Activated B cell treated with CpG ODN at 0.5 μM for 24 hours (primary cell): ENCODE measurements around the gene CCS. TPM values are rescaled to one million over a fixed set of nuclear protein-coding genes. Genes with fewer than 3 reads are reported as not detected.
"Not testable (repeated sequence)": the region's sequence is repeated elsewhere in the genome, so short reads cannot be mapped to it uniquely, and the experiment has no call there.

Experiments
- ATAC-seq: fragments of 200-7000 bp; cut with Tn5 transposase; one replicate; pipeline ENCODE4 v1.10.0; 2021; ENCODE audit warnings: low read depth, mild to moderate bottlenecking, moderate library complexity
- CTCF ChIA-PET: fragments of 350-600 bp; sonication (Branson Sonifier 250); formaldehyde crosslinking; loops from one replicate; lab custom pipeline; 2021; ENCODE audit warnings: antibody characterized with exemption; lab: Charles Lee
- POLR2A ChIA-PET: fragments of 350-600 bp; sonication (Branson Sonifier 250); formaldehyde crosslinking; loops from one replicate; lab custom pipeline; 2021; ENCODE audit warnings: antibody characterized with exemption; lab: Charles Lee
- DNase-seq: peaks from one replicate; pipeline ENCODE4 v3.0.0; 2022
- H3K27ac Mint-ChIP-seq: one replicate; pipeline ENCODE4 v1.8.0; 2020; ENCODE audit warnings: mixed read lengths
- H3K27me3 Mint-ChIP-seq: one replicate; pipeline ENCODE4 v1.8.0; 2021; ENCODE audit warnings: mixed read lengths
- H3K36me3 Mint-ChIP-seq: one replicate; pipeline ENCODE4 v1.8.0; 2021; ENCODE audit warnings: low read depth, mixed read lengths
- H3K4me1 Mint-ChIP-seq: one replicate; pipeline ENCODE4 v1.8.0; 2021; ENCODE audit warnings: mixed read lengths
- H3K4me3 Mint-ChIP-seq: one replicate; pipeline ENCODE4 v1.8.0; 2020; ENCODE audit warnings: mild to moderate bottlenecking, mixed read lengths
- H3K9me3 Mint-ChIP-seq: one replicate; pipeline ENCODE4 v1.8.0; 2020; ENCODE audit warnings: mixed read lengths
- intact Hi-C: fragments of 100-400 bp; cut with micrococcal nuclease; formaldehyde crosslinking; loops from one replicate; pipeline ENCODE4 v1.15.1; 2024
- total RNA-seq: library from RNA; stranded (reverse); gene quantifications from 2 replicates; pipeline ENCODE4 v1.2.3, GENCODE V29; 2022
- TF ChIP-seq, protein P1 (sequence below): fragments of 200-600 bp; IDR thresholded peaks from one replicate; pipeline ENCODE4 v1.8.0; 2022; ENCODE audit warnings: antibody characterized with exemption, mild to moderate bottlenecking

The CCS gene
- total RNA-seq, 1 donor from 2014 or later: 65.3 TPM

DNA sequence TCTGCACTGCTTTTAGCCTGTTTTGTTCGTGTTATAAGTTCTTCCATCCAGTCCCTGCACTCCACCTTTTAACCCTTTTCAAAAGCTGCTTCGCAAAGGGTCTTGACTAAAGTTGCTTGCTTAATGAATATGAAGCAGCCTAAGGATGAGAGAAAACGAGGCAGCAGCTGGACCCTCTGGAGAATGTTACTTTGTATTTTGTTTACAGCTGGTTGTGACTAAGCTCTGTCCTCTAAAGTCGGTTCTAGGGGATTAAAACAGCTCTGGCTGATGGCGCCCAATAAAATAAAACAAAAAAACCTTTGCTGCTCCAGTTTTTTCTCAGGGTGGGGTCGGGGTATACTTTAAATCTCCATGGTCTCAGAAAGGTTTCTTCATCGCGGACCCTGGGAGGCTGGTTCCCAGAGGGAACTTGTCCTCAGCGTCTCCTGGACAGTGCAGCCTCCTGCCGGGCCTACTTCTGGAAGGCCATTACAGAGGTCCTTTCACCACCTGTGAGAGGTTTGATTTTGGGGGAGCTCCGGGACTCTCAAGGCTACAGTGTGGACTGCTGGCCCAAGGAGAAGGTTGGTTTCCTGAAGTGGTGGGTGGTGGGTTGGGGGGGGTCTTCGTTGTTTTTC lies 44.7 kb downstream of the CCS start:
- peak overlapping the region; percentile 99 for H3K4me3 Mint-ChIP-seq
- intact Hi-C loops: loop anchor here (1.0 to 2.0 kb wide), 7 partner anchors 21 to 91 kb away; partner anchors contain the start of genes ACTN3, CCDC87, CCS and RBM14
- peak overlapping the region; percentile 98 for H3K27ac Mint-ChIP-seq
- H3K27me3 Mint-ChIP-seq: no peaks in the 10 kb centered on the region
- ATAC-seq (no peak), DNase-seq (no peak)
- H3K9me3 Mint-ChIP-seq: no peaks in the 10 kb centered on the region
- TF ChIP-seq, protein P1, sequence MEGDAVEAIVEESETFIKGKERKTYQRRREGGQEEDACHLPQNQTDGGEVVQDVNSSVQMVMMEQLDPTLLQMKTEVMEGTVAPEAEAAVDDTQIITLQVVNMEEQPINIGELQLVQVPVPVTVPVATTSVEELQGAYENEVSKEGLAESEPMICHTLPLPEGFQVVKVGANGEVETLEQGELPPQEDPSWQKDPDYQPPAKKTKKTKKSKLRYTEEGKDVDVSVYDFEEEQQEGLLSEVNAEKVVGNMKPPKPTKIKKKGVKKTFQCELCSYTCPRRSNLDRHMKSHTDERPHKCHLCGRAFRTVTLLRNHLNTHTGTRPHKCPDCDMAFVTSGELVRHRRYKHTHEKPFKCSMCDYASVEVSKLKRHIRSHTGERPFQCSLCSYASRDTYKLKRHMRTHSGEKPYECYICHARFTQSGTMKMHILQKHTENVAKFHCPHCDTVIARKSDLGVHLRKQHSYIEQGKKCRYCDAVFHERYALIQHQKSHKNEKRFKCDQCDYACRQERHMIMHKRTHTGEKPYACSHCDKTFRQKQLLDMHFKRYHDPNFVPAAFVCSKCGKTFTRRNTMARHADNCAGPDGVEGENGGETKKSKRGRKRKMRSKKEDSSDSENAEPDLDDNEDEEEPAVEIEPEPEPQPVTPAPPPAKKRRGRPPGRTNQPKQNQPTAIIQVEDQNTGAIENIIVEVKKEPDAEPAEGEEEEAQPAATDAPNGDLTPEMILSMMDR: no peak
- H3K36me3 Mint-ChIP-seq: peaks cover 60% of the 10 kb centered on the region
- ChIA-PET POLR2A (interaction anchor here (0.7 to 11.1 kb wide), 27 partner anchors 9 to 747 kb away, joined by 3 to 272 read pairs (median 7); partner anchors contain the start of genes ACTN3, CCDC85B, CCDC87 and CCS), CTCF (interaction anchor here (0.6 to 4.3 kb wide), 12 partner anchors 16 to 199 kb away, joined by 3 to 29 read pairs (median 4); partner anchors contain the start of genes CCDC87, MRPL11, RBM14 and RBM4B)
- H3K4me1 Mint-ChIP-seq: peaks cover 62% of the 10 kb centered on the region

DNA sequence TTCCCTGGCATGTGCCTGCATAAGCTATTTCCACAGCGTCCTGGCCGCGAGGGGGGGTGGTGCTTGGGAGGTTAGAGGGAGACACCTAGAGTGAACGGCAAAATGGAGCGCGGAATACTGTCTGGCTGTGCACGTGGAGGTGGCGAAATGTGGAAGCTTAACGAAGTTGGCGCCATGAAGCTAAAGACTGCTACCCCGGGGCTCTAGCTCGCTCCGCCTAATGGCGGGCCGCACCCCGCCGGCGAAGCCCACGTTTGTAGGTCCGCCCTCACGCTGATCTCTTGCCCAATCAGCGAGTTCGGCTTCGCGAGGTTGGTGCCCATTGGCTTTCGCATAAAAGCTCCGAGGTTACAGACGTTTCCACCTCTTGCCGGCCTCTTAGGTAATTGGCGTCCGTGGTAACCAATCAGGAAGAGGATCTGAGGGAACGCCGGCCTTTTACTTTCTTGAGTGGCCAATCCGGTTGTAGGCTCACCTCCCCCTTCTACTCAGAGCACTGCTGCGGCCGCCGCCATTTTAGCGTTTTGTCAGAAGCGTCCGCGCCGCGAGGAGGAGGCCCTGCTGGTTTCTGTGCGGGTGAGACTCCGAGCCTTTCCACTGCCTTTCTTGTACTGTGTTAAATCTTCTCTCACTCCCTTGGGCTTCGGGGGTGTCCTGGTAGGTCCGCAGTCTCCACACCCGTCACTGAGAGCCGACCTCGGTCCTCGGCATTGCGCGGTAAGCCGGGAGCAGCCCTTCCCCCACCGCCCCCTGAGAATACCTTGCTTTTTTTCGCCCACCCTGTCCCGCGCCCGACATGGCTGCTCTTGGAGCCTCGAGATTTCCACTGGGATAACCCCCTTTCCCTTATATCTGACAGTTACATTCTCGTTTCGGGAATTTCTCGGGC lies 45.4 kb downstream of the CCS start, which contains the start of gene RBM4:
Gene RBM4 (plus strand): TSS at position 527 of the 889 bp plus-strand sequence. CDS start 1,009 bp downstream, outside the sequence.
- peak; percentile 78 for DNase-seq
- Mint-ChIP-seq H3K36me3 (peaks cover 63% of the 10 kb centered on the region), H3K27me3 (no peaks in the 10 kb centered on the region), H3K4me1 (peaks cover 67% of the 10 kb centered on the region), H3K4me3 (peak within 1 kb of the TSS; percentile 99), H3K9me3 (no peaks in the 10 kb centered on the region), H3K27ac (peak within 1 kb of the TSS; percentile 98)
- intact Hi-C loops: loop anchor here (1.0 to 2.0 kb wide), 7 partner anchors 20 to 92 kb away; partner anchors contain the start of genes ACTN3, CCDC87, CCS and RBM14
- TF ChIP-seq, protein P1: no peak
- ChIA-PET POLR2A (interaction anchor here (0.6 to 11.1 kb wide), 32 partner anchors 8 to 748 kb away, joined by 3 to 272 read pairs (median 6); partner anchors contain the start of genes ACTN3, CCDC85B, CCDC87 and CCS), CTCF (interaction anchor here (0.6 to 4.3 kb wide), 15 partner anchors 17 to 200 kb away, joined by 3 to 29 read pairs (median 4); partner anchors contain the start of genes CCDC87, CCS, DPP3 and MRPL11)
- ATAC-seq: peak; percentile 95

DNA sequence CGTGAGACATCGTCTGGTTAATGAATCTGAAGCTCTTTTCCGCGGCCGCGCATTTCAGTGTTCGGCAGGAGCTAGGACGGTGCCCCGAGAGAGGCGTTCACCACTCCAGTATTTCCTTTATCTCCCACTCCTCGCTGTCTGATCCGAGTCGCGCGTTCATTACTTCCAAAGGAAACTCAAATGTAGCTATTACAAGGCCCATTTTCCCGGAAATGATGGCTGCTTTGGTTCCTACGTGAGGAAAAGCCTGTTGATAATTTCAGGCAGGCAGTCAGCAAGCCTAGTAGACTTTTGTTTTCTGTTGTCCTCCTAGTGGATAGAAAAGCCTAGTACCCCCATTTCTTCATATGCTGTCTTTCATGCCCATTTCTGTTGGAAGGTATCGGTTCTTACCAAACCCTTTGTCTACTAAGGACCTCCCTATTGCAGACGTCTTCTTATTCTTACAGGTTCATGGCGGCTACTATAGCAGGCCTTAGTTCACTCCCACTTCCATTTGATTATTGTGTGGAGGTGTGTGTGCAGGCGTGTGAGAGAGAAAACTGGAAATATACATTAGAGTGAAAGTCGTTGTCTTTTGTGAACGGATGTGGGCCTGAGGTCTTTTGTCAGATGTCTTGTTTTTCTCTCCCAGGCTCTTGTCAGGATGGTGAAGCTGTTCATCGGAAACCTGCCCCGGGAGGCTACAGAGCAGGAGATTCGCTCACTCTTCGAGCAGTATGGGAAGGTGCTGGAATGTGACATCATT lies 46.3 kb downstream of the CCS start:
- Mint-ChIP-seq H3K27ac (peak overlapping the region; percentile 98), H3K4me3 (peak overlapping the region; percentile 99), H3K4me1 (peaks cover 73% of the 10 kb centered on the region), H3K27me3 (no peaks in the 10 kb centered on the region), H3K9me3 (no peaks in the 10 kb centered on the region), H3K36me3 (peaks cover 69% of the 10 kb centered on the region)
- ChIA-PET CTCF (interaction anchor here (0.8 to 4.3 kb wide), 8 partner anchors 17 to 159 kb away, joined by 3 to 29 read pairs (median 4); partner anchors contain the start of genes CCDC87, CCS, DPP3 and RBM14), POLR2A (interaction anchor here (0.6 to 11.1 kb wide), 22 partner anchors 8 to 320 kb away, joined by 3 to 272 read pairs (median 7); partner anchors contain the start of genes ACTN3, CCDC87, CCS and RBM14)
- TF ChIP-seq, protein P1: no peak
- ATAC-seq: no peak
- DNase-seq: no peak
- intact Hi-C loops: loop anchor here (2.0 kb wide), 1 partner anchor 20 kb away; no protein-coding TSS in a partner anchor

DNA sequence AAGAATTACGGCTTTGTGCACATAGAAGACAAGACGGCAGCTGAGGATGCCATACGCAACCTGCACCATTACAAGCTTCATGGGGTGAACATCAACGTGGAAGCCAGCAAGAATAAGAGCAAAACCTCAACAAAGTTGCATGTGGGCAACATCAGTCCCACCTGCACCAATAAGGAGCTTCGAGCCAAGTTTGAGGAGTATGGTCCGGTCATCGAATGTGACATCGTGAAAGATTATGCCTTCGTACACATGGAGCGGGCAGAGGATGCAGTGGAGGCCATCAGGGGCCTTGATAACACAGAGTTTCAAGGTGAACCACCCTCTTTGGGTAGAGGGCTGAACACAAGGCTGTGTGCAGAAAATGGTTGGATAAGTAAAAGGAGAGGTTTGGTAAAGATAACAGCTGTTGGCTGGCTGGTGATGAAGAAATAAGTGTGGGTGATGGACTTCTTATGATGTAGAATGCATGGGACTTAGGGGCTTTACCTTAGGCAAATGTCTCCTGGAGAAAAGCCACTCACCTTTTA lies 46.9 kb downstream of the CCS start:
- peaks cover 75% of the 10 kb centered on the region for H3K4me1 Mint-ChIP-seq
- ChIA-PET CTCF (interaction anchor here (4.3 kb wide), 1 partner anchor 38 kb away, joined by 29 read pairs; the partner anchor contains the start of gene RBM4B), POLR2A (interaction anchor here (0.9 to 11.1 kb wide), 7 partner anchors 18 to 203 kb away, joined by 3 to 272 read pairs (median 17); partner anchors contain the start of genes ACTN3, RBM14, RBM4B and ZDHHC24)
- peak overlapping the region; percentile 98 for H3K27ac Mint-ChIP-seq
- peaks cover 69% of the 10 kb centered on the region for H3K36me3 Mint-ChIP-seq
- not testable (repeated sequence) for H3K27me3 Mint-ChIP-seq, H3K9me3 Mint-ChIP-seq, DNase-seq, ATAC-seq
- H3K4me3 Mint-ChIP-seq: peak overlapping the region; percentile 99
- intact Hi-C loops: loop anchor here (2.0 kb wide), 1 partner anchor 19 kb away; no protein-coding TSS in a partner anchor
